ENCODE data around the gene OMA1. TPM values are rescaled to one million over a fixed set of nuclear protein-coding genes. Genes with fewer than 3 reads are reported as not detected.

Gene OMA1
- polyA plus RNA-seq, 1 experiment: 17.3 TPM

GRCh38 chr1:58446368-58446767, 100.2 kb downstream of the OMA1 start:
- no peak for TF ChIP-seq CTCF (IDR thresholded peaks at IDR 0.05; ENCODE audit: low read depth, low read length)
- no peak overlapping the region for H3K27ac ChIP-seq (ENCODE audit: low read depth, low read length)
- DNase-seq (ENCODE audit: low read depth, low spot score): no peak
- CTCF ChIA-PET: no interaction called here
- no peaks in the 10 kb centered on the region for H3K27me3 ChIP-seq (ENCODE audit: control insufficient read depth, insufficient read depth, low read length)
- no peak overlapping the region for H3K4me3 ChIP-seq (ENCODE audit: low read depth, low read length)
- POLR2A ChIA-PET: no interaction called here
- H3K9me3 ChIP-seq (ENCODE audit: control insufficient read depth, insufficient read depth, low read length): no peaks in the 10 kb centered on the region

DNA sequence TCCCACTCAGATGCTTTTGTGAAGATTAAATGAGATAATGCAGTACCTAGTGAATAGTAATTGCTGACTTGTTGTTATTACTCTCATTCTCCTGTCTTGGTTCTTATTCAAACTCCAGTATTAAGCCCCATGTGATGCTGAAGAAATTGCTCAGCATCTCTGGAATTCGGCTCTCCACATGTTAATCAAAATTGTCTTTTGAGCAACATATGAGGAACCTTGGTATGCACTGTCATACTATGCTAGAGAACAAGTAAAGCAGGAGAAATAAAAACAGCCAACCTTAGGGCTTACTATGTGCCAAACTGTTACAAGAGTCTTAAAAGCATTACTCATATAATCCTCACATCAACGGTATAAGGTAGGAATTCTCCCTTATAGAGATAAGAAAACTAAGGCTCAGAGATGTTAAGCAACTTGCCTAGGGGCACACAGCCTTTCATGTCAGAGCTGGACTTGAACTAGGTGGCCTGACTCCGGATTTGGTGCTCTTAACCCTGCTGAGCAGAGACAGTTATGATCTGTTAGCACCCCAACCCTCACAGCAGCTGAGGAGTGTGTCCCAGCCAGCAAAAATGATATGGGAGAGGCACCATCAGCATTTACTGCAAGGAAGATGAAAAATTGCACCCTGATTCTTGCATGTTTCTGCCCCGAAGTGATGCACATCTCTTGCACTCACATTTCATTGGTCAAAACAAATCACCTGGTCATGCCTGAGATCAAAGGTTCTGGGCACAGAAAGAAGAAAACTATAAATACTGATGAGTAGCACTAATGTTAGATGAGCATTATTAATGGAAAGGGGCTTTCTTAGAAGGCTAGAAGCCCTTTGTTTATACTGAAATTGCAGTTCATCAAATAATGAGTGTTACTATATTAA, 102.3 kb downstream of the OMA1 start:
- no peaks in the 10 kb centered on the region for H3K9me3 ChIP-seq (ENCODE audit: control insufficient read depth, insufficient read depth, low read length)
- CTCF ChIA-PET: no interaction called here
- H3K4me3 ChIP-seq (ENCODE audit: low read depth, low read length): no peak overlapping the region
- H3K27me3 ChIP-seq (ENCODE audit: control insufficient read depth, insufficient read depth, low read length): no peaks in the 10 kb centered on the region
- no peak for DNase-seq (ENCODE audit: low read depth, low spot score)
- H3K27ac ChIP-seq (ENCODE audit: low read depth, low read length): no peak overlapping the region
- no peak for TF ChIP-seq CTCF (IDR thresholded peaks at IDR 0.05; ENCODE audit: low read depth, low read length)
- POLR2A ChIA-PET: no interaction called here

DNA sequence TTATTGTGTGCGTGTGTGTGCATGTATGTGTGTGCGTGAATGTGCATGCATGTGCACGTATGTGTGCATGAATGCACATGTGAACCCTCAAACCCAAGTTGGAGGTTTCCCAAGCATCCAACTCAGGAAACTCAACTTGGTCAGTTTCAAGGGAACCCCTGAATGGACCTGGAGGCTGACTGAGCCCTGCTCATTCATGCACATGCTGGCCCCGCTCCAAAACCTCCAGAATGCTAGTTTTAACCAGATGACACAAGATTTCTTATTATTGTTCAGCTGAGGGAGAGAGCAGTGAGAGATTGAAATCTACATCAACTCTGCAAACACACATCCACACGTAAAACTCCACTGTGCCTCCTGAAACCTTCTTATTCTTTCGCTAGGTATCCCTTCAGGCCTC, 104.4 kb downstream of the OMA1 start:
- no peak for TF ChIP-seq CTCF (IDR thresholded peaks at IDR 0.05; ENCODE audit: low read depth, low read length)
- ChIA-PET CTCF (no interaction called here), POLR2A (no interaction called here)
- no peak overlapping the region for H3K4me3 ChIP-seq (ENCODE audit: low read depth, low read length)
- H3K9me3 ChIP-seq (ENCODE audit: control insufficient read depth, insufficient read depth, low read length): no peaks in the 10 kb centered on the region
- no peaks in the 10 kb centered on the region for H3K27me3 ChIP-seq (ENCODE audit: control insufficient read depth, insufficient read depth, low read length)
- H3K27ac ChIP-seq (ENCODE audit: low read depth, low read length): no peak overlapping the region
- no peak for DNase-seq (ENCODE audit: low read depth, low spot score)

DNA sequence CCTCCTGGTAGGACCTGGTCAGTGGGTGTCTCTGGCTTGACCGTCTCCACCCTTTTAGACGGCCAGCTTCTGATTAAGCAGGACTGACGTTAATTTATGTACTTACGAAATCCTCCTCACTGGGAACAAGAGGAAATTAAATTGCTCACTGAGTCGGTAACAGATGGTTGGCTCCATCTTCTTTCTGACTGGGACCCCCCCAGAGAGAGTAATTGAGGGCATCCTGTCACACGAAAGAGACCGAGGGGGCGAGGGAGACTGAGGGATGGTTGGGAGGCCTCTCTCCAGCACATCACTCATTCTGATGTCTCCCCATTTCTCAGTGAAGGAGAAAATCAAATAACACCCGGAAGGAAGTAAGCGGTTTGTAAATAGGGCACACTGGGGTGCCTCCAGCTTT, 104.8 kb downstream of the OMA1 start:
- TF ChIP-seq CTCF (IDR thresholded peaks at IDR 0.05; ENCODE audit: low read depth, low read length): no peak
- DNase-seq (ENCODE audit: low read depth, low spot score): no peak
- H3K27me3 ChIP-seq (ENCODE audit: control insufficient read depth, insufficient read depth, low read length): no peaks in the 10 kb centered on the region
- CTCF ChIA-PET: no interaction called here
- POLR2A ChIA-PET: no interaction called here
- no peak overlapping the region for H3K4me3 ChIP-seq (ENCODE audit: low read depth, low read length)
- H3K9me3 ChIP-seq (ENCODE audit: control insufficient read depth, insufficient read depth, low read length): no peaks in the 10 kb centered on the region
- no peak overlapping the region for H3K27ac ChIP-seq (ENCODE audit: low read depth, low read length)

- Histone ChIP-seq H3K9me3 (ENCODE audit: control insufficient read depth, insufficient read depth, low read length) (no peaks in the 10 kb centered on the region), H3K27ac (ENCODE audit: low read depth, low read length) (no peak overlapping the region), H3K27me3 (ENCODE audit: control insufficient read depth, insufficient read depth, low read length) (no peaks in the 10 kb centered on the region), H3K4me3 (ENCODE audit: low read depth, low read length) (no peak overlapping the region)
- ChIA-PET CTCF (no interaction called here), POLR2A (no interaction called here)
- TF ChIP-seq CTCF (IDR thresholded peaks at IDR 0.05; ENCODE audit: low read depth, low read length): no peak
- DNase-seq (ENCODE audit: low read depth, low spot score): no peak
Observed at GRCh38 chr1:58440696-58441095, 105.8 kb downstream of the OMA1 start.
